Fibroblast of the aortic adventitia (primary cell): ENCODE measurements around the gene FUT2. TPM values are rescaled to one million over a fixed set of nuclear protein-coding genes. Genes with fewer than 3 reads are reported as not detected.
"Not testable (repeated sequence)": the region's sequence is repeated elsewhere in the genome, so short reads cannot be mapped to it uniquely, and the experiment has no call there.

Experiments used
- DNase-seq: peaks from one replicate; pipeline ENCODE4 v3.0.0-alpha.2; 2010; ENCODE audit warnings: low read depth
- H3K4me3 ChIP-seq: 2 replicates; pipeline ENCODE4 v1.5.1; 2011; ENCODE audit warnings: low read depth, mild to moderate bottlenecking, control low read depth, low read length, moderate library complexity
- CTCF ChIP-seq: IDR thresholded peaks from 2 replicates; pipeline ENCODE4 v1.5.1; 2011; ENCODE audit warnings: mild to moderate bottlenecking, low read length, control low read depth, inconsistent platforms; ENCODE audit not compliant: insufficient read depth
- total RNA-seq: library from RNA; depleted of rRNA; stranded (reverse); fragments of >200 nt; gene quantifications from 2 replicates; pipeline ENCODE4 v1.2.3, GENCODE V29; 2012; ENCODE audit warnings: low replicate concordance

Gene FUT2
- total RNA-seq, 1 donor = not detected

- TF ChIP-seq CTCF = no peak
- H3K4me3 ChIP-seq = peak overlapping the region; percentile 81
- DNase-seq = peak; percentile 99
Measured at GRCh38 chr19:48713864-48714755, 18.3 kb downstream of the FUT2 start.

- no peak for DNase-seq
- peak overlapping the region; percentile 69 for H3K4me3 ChIP-seq
- TF ChIP-seq CTCF = no peak
Measured at GRCh38 chr19:48714759-48715675, 19.2 kb downstream of the FUT2 start.

GRCh38 chr19:48715681-48716171 is 20.0 kb downstream of the FUT2 start:
- no peak for TF ChIP-seq CTCF
- peak; percentile 60 for DNase-seq
- peak overlapping the region; percentile 69 for H3K4me3 ChIP-seq

- peak overlapping the region; percentile 64 for H3K4me3 ChIP-seq
- no peak for TF ChIP-seq CTCF
- peak; percentile 76 for DNase-seq
Measured at GRCh38 chr19:48716562-48717291, 21.0 kb downstream of the FUT2 start.

- DNase-seq, H3K4me3 ChIP-seq: not testable (repeated sequence)
Measured at GRCh38 chr19:48718106-48718505, 22.3 kb downstream of the FUT2 start.

GRCh38 chr19:48718711-48719231 is 23.0 kb downstream of the FUT2 start:
- no peak for DNase-seq
- no peak for TF ChIP-seq CTCF
- no peak overlapping the region for H3K4me3 ChIP-seq
